ENCODE data around the gene LPGAT1.
"Not testable (repeated sequence)": the region's sequence is repeated elsewhere in the genome, so short reads cannot be mapped to it uniquely, and the experiment has no call there.

The LPGAT1 gene

GRCh38 chr1:211734359-211734758 is 96.2 kb downstream of the LPGAT1 start:
- no peak for DNase-seq (ENCODE audit: low read depth)

GRCh38 chr1:211732293-211732980 is 98.1 kb downstream of the LPGAT1 start:
- no peak for DNase-seq (ENCODE audit: low read depth)

- no peak for DNase-seq (ENCODE audit: low read depth)
These were observed 98.9 kb downstream of the LPGAT1 start for GRCh38 chr1:211731456-211732292.

- DNase-seq (ENCODE audit: low read depth), result no peak
These were observed 100.2 kb downstream of the LPGAT1 start for GRCh38 chr1:211730347-211730746.

GRCh38 chr1:211729238-211729637 is 101.3 kb downstream of the LPGAT1 start:
- no peak for DNase-seq (ENCODE audit: low read depth)

GRCh38 chr1:211726467-211726995 is 104.0 kb downstream of the LPGAT1 start:
- no peak for DNase-seq (ENCODE audit: low read depth)

- DNase-seq (ENCODE audit: low read depth), result no peak
These were observed 105.8 kb downstream of the LPGAT1 start for GRCh38 chr1:211724687-211725196.

- DNase-seq (ENCODE audit: low read depth), result no peak
These were observed 107.3 kb downstream of the LPGAT1 start for GRCh38 chr1:211723273-211723672.

- no peak for DNase-seq (ENCODE audit: low read depth)
These were observed 108.0 kb downstream of the LPGAT1 start for GRCh38 chr1:211722277-211723175.

GRCh38 chr1:211716555-211716954 is 114.0 kb downstream of the LPGAT1 start:
- DNase-seq (ENCODE audit: low read depth), result not testable (repeated sequence)

- no peak for DNase-seq (ENCODE audit: low read depth)
These were observed 114.6 kb downstream of the LPGAT1 start for GRCh38 chr1:211715971-211716370.

- no peak for DNase-seq (ENCODE audit: low read depth)
These were observed 116.4 kb downstream of the LPGAT1 start for GRCh38 chr1:211714154-211714553.

GRCh38 chr1:211713231-211713630 is 117.3 kb downstream of the LPGAT1 start:
- DNase-seq (ENCODE audit: low read depth), result no peak

GRCh38 chr1:211711315-211711705 is 119.3 kb downstream of the LPGAT1 start:
- DNase-seq (ENCODE audit: low read depth), result no peak

- DNase-seq (ENCODE audit: low read depth), result no peak
These were observed 119.8 kb downstream of the LPGAT1 start for GRCh38 chr1:211710566-211711314.

GRCh38 chr1:211708926-211709325 is 121.6 kb downstream of the LPGAT1 start:
- DNase-seq (ENCODE audit: low read depth), result no peak

- DNase-seq (ENCODE audit: low read depth), result no peak
These were observed 122.6 kb downstream of the LPGAT1 start for GRCh38 chr1:211708006-211708405.

GRCh38 chr1:211705467-211706091 is 125.0 kb downstream of the LPGAT1 start:
- DNase-seq (ENCODE audit: low read depth), result no peak

- DNase-seq (ENCODE audit: low read depth), result no peak
These were observed 126.0 kb downstream of the LPGAT1 start for GRCh38 chr1:211704543-211704942.

GRCh38 chr1:211703812-211704537 is 126.6 kb downstream of the LPGAT1 start:
- no peak for DNase-seq (ENCODE audit: low read depth)

Measured in activated T-cell treated with anti-CD3 and anti-CD28 coated beads for 48 hours (primary cell).